Measurements from ENCODE around the gene CCDC138. TPM values are rescaled to one million over a fixed set of nuclear protein-coding genes. Genes with fewer than 3 reads are reported as not detected.

CCDC138 gene
- polyA plus RNA-seq, 1 donor from 2014 or later = 19.0 TPM

DNA sequence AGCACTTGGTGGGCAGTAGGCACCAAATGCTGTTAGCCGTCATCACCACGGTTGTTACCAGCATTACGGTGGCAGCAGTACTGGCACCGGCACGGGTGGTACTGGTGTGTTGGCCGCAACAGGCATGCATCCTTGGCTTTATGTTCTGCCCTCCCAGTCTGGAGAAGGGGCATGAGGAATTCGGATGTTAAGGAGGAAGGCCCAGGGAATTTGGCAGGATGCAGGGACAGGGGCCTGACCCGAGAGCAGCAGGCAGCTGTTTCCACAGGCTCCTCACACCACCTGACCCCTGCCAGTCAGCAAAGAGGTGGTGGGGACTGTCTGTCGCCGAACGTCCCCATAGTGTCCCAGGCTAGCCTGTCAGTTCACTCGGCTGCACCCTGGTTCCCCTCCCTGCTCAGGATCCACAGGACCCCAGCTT, 123.5 kb downstream of the CCDC138 start:
- H3K36me3 ChIP-seq (ENCODE audit: insufficient read depth, low read length) = no peaks in the 10 kb centered on the region
- no peaks in the 10 kb centered on the region for H3K27me3 ChIP-seq (ENCODE audit: insufficient read depth, low read depth, low read length)
- no peaks in the 10 kb centered on the region for H3K9me3 ChIP-seq (ENCODE audit: low read length)
- H2AFZ ChIP-seq (ENCODE audit: low read depth, low read length) = no peak overlapping the region
- H3K9me2 ChIP-seq (ENCODE audit: insufficient read depth, low read length) = no peaks in the 10 kb centered on the region
- H3K27ac ChIP-seq (ENCODE audit: low read length) = no peak overlapping the region
- no peaks in the 10 kb centered on the region for H4K20me1 ChIP-seq (ENCODE audit: insufficient read depth)
- no peak overlapping the region for H3K4me3 ChIP-seq (ENCODE audit: low read length)
- no peak overlapping the region for H3K4me2 ChIP-seq (ENCODE audit: low read length)
- H3K79me2 ChIP-seq (replicated peaks; ENCODE audit: insufficient read depth, low read length) = no peaks in the 10 kb centered on the region
- no peak overlapping the region for H3K9ac ChIP-seq (ENCODE audit: low read length)
- TF ChIP-seq TAF1 (IDR thresholded peaks at IDR 0.05; ENCODE audit: low read depth) = no peak
- TF ChIP-seq EP300 (conservative IDR thresholded peaks at IDR 0.05; ENCODE audit: poor library complexity, severe bottlenecking) = no peak
- TF ChIP-seq RAD21 (conservative IDR thresholded peaks at IDR 0.05) = no peak
- TF ChIP-seq SMC3 (conservative IDR thresholded peaks at IDR 0.05; ENCODE audit: poor library complexity) = no peak
- TF ChIP-seq, protein P1, sequence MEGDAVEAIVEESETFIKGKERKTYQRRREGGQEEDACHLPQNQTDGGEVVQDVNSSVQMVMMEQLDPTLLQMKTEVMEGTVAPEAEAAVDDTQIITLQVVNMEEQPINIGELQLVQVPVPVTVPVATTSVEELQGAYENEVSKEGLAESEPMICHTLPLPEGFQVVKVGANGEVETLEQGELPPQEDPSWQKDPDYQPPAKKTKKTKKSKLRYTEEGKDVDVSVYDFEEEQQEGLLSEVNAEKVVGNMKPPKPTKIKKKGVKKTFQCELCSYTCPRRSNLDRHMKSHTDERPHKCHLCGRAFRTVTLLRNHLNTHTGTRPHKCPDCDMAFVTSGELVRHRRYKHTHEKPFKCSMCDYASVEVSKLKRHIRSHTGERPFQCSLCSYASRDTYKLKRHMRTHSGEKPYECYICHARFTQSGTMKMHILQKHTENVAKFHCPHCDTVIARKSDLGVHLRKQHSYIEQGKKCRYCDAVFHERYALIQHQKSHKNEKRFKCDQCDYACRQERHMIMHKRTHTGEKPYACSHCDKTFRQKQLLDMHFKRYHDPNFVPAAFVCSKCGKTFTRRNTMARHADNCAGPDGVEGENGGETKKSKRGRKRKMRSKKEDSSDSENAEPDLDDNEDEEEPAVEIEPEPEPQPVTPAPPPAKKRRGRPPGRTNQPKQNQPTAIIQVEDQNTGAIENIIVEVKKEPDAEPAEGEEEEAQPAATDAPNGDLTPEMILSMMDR (IDR thresholded peaks at IDR 0.05; ENCODE audit: poor library complexity, severe bottlenecking) = no peak
- H3F3A ChIP-seq (ENCODE audit: insufficient read depth, low read length, poor library complexity, severe bottlenecking) = no peaks in the 10 kb centered on the region

DNA sequence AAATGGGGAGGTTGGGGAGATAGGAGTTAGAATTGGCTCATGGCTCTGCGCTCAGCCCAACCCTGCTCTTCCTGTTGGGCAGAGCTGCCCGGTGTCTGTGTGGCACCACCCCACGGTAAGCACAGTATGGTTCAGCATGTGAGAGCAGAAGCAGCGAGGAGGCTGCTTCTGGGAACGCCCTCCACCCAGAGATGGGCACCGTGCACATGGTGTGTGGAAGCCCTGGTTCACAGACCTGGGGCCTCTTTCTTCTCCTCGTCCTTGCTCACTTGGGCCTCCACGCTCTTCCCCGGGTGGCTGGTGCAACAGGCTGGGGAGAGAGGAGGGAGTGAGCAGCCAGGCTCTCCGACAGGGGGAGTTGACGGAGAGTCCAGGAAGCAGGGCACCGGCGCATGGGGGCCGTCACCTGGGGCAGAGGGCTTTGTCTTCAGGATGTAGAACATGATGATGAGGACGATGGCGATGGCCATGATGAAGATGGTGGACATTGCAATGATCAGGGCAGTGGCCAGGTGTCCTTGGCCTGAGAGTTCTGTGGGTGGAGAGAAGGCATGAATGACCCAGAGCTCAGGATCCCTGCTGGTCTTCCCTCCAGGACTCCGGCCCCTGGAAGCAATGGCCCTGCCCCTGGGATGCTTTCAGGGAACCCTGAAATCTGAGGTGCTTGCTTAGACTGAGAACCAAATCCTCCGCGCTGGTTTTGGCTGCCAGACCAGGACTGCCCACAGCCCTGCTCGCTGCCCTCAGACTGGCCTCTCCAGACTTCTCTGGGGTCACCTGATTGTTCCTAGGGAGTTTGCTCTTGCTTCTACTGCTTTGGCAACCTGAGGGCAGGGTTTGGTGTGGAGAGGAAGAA, 124.2 kb downstream of the CCDC138 start:
- Histone ChIP-seq H3K9me2 (ENCODE audit: insufficient read depth, low read length) (no peaks in the 10 kb centered on the region), H2AFZ (ENCODE audit: low read depth, low read length) (no peak overlapping the region), H3F3A (ENCODE audit: insufficient read depth, low read length, poor library complexity, severe bottlenecking) (no peaks in the 10 kb centered on the region), H3K27ac (ENCODE audit: low read length) (no peak overlapping the region), H3K36me3 (ENCODE audit: insufficient read depth, low read length) (no peaks in the 10 kb centered on the region), H3K27me3 (ENCODE audit: insufficient read depth, low read depth, low read length) (no peaks in the 10 kb centered on the region), H3K79me2 (replicated peaks; ENCODE audit: insufficient read depth, low read length) (no peaks in the 10 kb centered on the region), H3K4me2 (ENCODE audit: low read length) (no peak overlapping the region), H3K9me3 (ENCODE audit: low read length) (no peaks in the 10 kb centered on the region), H4K20me1 (ENCODE audit: insufficient read depth) (no peaks in the 10 kb centered on the region), H3K4me3 (ENCODE audit: low read length) (no peak overlapping the region), H3K9ac (ENCODE audit: low read length) (no peak overlapping the region)
- TF ChIP-seq RAD21 (conservative IDR thresholded peaks at IDR 0.05) = no peak
- TF ChIP-seq, protein P1 (IDR thresholded peaks at IDR 0.05; ENCODE audit: poor library complexity, severe bottlenecking) = no peak
- TF ChIP-seq SMC3 (conservative IDR thresholded peaks at IDR 0.05; ENCODE audit: poor library complexity) = no peak
- TF ChIP-seq MXI1 (conservative IDR thresholded peaks at IDR 0.05; ENCODE audit: poor library complexity, severe bottlenecking) = no peak
- no peak for TF ChIP-seq EP300 (conservative IDR thresholded peaks at IDR 0.05; ENCODE audit: poor library complexity, severe bottlenecking)
- TF ChIP-seq EZH2 (IDR thresholded peaks at IDR 0.05; ENCODE audit: borderline replicate concordance, insufficient read depth, low read length, poor library complexity, severe bottlenecking) = no peak
- no peak for TF ChIP-seq POLR2AphosphoS5 (IDR thresholded peaks at IDR 0.05)
- TF ChIP-seq, protein P2, sequence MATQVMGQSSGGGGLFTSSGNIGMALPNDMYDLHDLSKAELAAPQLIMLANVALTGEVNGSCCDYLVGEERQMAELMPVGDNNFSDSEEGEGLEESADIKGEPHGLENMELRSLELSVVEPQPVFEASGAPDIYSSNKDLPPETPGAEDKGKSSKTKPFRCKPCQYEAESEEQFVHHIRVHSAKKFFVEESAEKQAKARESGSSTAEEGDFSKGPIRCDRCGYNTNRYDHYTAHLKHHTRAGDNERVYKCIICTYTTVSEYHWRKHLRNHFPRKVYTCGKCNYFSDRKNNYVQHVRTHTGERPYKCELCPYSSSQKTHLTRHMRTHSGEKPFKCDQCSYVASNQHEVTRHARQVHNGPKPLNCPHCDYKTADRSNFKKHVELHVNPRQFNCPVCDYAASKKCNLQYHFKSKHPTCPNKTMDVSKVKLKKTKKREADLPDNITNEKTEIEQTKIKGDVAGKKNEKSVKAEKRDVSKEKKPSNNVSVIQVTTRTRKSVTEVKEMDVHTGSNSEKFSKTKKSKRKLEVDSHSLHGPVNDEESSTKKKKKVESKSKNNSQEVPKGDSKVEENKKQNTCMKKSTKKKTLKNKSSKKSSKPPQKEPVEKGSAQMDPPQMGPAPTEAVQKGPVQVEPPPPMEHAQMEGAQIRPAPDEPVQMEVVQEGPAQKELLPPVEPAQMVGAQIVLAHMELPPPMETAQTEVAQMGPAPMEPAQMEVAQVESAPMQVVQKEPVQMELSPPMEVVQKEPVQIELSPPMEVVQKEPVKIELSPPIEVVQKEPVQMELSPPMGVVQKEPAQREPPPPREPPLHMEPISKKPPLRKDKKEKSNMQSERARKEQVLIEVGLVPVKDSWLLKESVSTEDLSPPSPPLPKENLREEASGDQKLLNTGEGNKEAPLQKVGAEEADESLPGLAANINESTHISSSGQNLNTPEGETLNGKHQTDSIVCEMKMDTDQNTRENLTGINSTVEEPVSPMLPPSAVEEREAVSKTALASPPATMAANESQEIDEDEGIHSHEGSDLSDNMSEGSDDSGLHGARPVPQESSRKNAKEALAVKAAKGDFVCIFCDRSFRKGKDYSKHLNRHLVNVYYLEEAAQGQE (IDR thresholded peaks at IDR 0.05; ENCODE audit: borderline replicate concordance) = no peak
- no peak for TF ChIP-seq TAF1 (IDR thresholded peaks at IDR 0.05; ENCODE audit: low read depth)
